ENCODE measurements around the gene CER1.

CER1 gene

GRCh38 chr9:14722391-14723035 lies at the start of gene CER1:
Gene CER1, minus strand, starts transcription at chr9:14722733. Its CDS starts 61 bp downstream, at chr9:14722672.
- no peak for DNase-seq (ENCODE audit: low spot score)

- no peak for DNase-seq (ENCODE audit: low spot score)
These were observed 48.1 kb upstream of the CER1 start for GRCh38 chr9:14770592-14770991.

GRCh38 chr9:14769230-14769571 lies 46.7 kb upstream of the CER1 start:
- peak; percentile 5 for DNase-seq (ENCODE audit: low spot score)

- DNase-seq (ENCODE audit: low spot score): peak; percentile 41
These were observed 46.1 kb upstream of the CER1 start for GRCh38 chr9:14768405-14769229.

- no peak for DNase-seq (ENCODE audit: low spot score)
These were observed 43.8 kb upstream of the CER1 start for GRCh38 chr9:14766299-14766698.

- no peak for DNase-seq (ENCODE audit: low spot score)
These were observed 39.1 kb upstream of the CER1 start for GRCh38 chr9:14761584-14761983.

GRCh38 chr9:14760060-14760459 lies 37.5 kb upstream of the CER1 start:
- DNase-seq (ENCODE audit: low spot score): no peak

- no peak for DNase-seq (ENCODE audit: low spot score)
These were observed 33.8 kb upstream of the CER1 start for GRCh38 chr9:14756291-14756690.

- DNase-seq (ENCODE audit: low spot score): no peak
These were observed 30.3 kb upstream of the CER1 start for GRCh38 chr9:14752871-14753270.

GRCh38 chr9:14752271-14752670 lies 29.7 kb upstream of the CER1 start:
- DNase-seq (ENCODE audit: low spot score): no peak

GRCh38 chr9:14750821-14751220 lies 28.3 kb upstream of the CER1 start:
- no peak for DNase-seq (ENCODE audit: low spot score)

- no peak for DNase-seq (ENCODE audit: low spot score)
These were observed 27.2 kb upstream of the CER1 start for GRCh38 chr9:14749741-14750211.

GRCh38 chr9:14748373-14748772 lies 25.8 kb upstream of the CER1 start:
- DNase-seq (ENCODE audit: low spot score): no peak

- no peak for DNase-seq (ENCODE audit: low spot score)
These were observed 24.6 kb upstream of the CER1 start for GRCh38 chr9:14747111-14747510.

- DNase-seq (ENCODE audit: low spot score): no peak
These were observed 24.1 kb upstream of the CER1 start for GRCh38 chr9:14746626-14747025.

GRCh38 chr9:14744768-14745167 lies 22.2 kb upstream of the CER1 start:
- DNase-seq (ENCODE audit: low spot score): no peak

GRCh38 chr9:14741369-14741768 lies 18.8 kb upstream of the CER1 start:
- DNase-seq (ENCODE audit: low spot score): no peak

GRCh38 chr9:14733133-14733532 lies 10.6 kb upstream of the CER1 start:
- DNase-seq (ENCODE audit: low spot score): no peak

GRCh38 chr9:14731294-14731981 lies 8.9 kb upstream of the CER1 start:
- DNase-seq (ENCODE audit: low spot score): no peak

- DNase-seq (ENCODE audit: low spot score): no peak
These were observed 7.9 kb upstream of the CER1 start for GRCh38 chr9:14730461-14730898.

- DNase-seq (ENCODE audit: low spot score): no peak
These were observed 768 bp upstream of the CER1 start for GRCh38 chr9:14723301-14723700.

- no peak for DNase-seq (ENCODE audit: low spot score)
These were observed 3.2 kb downstream of the CER1 start for GRCh38 chr9:14719231-14719923.
